GM12878 (cell line): Measurements from ENCODE around the gene CACNA1D. TPM values are rescaled to one million over a fixed set of nuclear protein-coding genes. Genes with fewer than 3 reads are reported as not detected.

Source experiments
- ATAC-seq: fragments of 200-7000 bp; cut with Tn5 transposase; 3 replicates; pipeline ENCODE4 v1.9.1; 2020; ENCODE audit warnings: mild to moderate bottlenecking, moderate library complexity
- BruUV-seq: library from RNA; stranded (reverse); fragments of 400-500 nt; replicated peaks from 2 replicates; lab custom pipeline; 2021; lab: Mats Ljungman, UMichigan
- CTCF ChIA-PET: fragments of 300-600 bp; sonication (Branson Sonifier 250); formaldehyde crosslinking; extraction: SDS; loops from one replicate; lab custom pipeline; 2021; ENCODE audit warnings: inconsistent platforms; lab: Yijun Ruan, JAX
- POLR2A ChIA-PET: fragments of 350-600 bp; formaldehyde crosslinking; extraction: SDS; loops from one replicate; lab custom pipeline; 2021; ENCODE audit warnings: inconsistent platforms; lab: Charles Lee
- RAD21 ChIA-PET: fragments of 300-600 bp; sonication (Branson Sonifier 250); formaldehyde crosslinking; loops from one replicate; lab custom pipeline; 2023; ENCODE audit warnings: antibody characterized with exemption; ENCODE audit not compliant: unreplicated experiment; lab: Charles Lee
- SMC1A ChIA-PET: fragments of 300-600 bp; sonication (Branson Sonifier 250); formaldehyde crosslinking; loops from one replicate; lab custom pipeline; 2023; ENCODE audit not compliant: unreplicated experiment, uncharacterized antibody; lab: Charles Lee
- DNase-seq: peaks from one replicate; pipeline ENCODE4 v3.0.0-alpha.2; 2011; ENCODE audit warnings: low read depth, low spot score
- FAIRE-seq: peaks from 3 replicates; lab custom pipeline; 2011; peaks lifted over from hg19 to GRCh38; lab: Jason Lieb, UNC
- H2AFZ ChIP-seq: 2 replicates; pipeline ENCODE4 v1.6.0; 2011; ENCODE audit warnings: low read depth, low read length, control low read depth; ENCODE audit not compliant: control insufficient read depth
- H3K27ac ChIP-seq: 2 replicates; pipeline ENCODE4 v1.5.1; 2011; ENCODE audit warnings: control low read depth; ENCODE audit not compliant: control insufficient read depth, insufficient read depth
- H3K27me3 ChIP-seq, 2 experiments: replicated peaks in 1 of 2; 2 replicates each; pipeline versions ENCODE4 v1.6.0 to v1.6.1; 2011; ENCODE audit warnings: low read length in 1 of 2; ENCODE audit not compliant: control insufficient read depth in 2 of 2, insufficient read depth in 2 of 2
- H3K36me3 ChIP-seq, 2 experiments: 2 replicates each; pipeline ENCODE4 v1.5.1; 2011; ENCODE audit warnings: low read length in 1 of 2; ENCODE audit not compliant: control insufficient read depth in 2 of 2, insufficient read depth in 2 of 2
- H3K4me1 ChIP-seq: 2 replicates; pipeline ENCODE4 v1.6.1; 2011; ENCODE audit warnings: mild to moderate bottlenecking, low read length, moderate library complexity, mixed read lengths; ENCODE audit not compliant: control insufficient read depth, insufficient read depth
- H3K4me2 ChIP-seq: 2 replicates; pipeline ENCODE4 v1.6.0; 2011; ENCODE audit warnings: control low read depth; ENCODE audit not compliant: control insufficient read depth, insufficient read depth
- H3K4me3 ChIP-seq: fragments of 200-600 bp; sonication (generic); 2 replicates; pipeline ENCODE4 v1.5.1; 2016
- H3K79me2 ChIP-seq: 2 replicates; pipeline ENCODE4 v1.6.0; 2011; ENCODE audit warnings: low read length; ENCODE audit not compliant: control insufficient read depth, insufficient read depth
- H3K9ac ChIP-seq: 2 replicates; pipeline ENCODE4 v1.8.0; 2011; ENCODE audit warnings: low read length, control low read depth, mixed read lengths; ENCODE audit not compliant: control insufficient read depth, insufficient read depth
- H3K9me3 ChIP-seq: replicated peaks from 3 replicates; pipeline ENCODE4 v1.5.1; 2011; ENCODE audit warnings: mild to moderate bottlenecking, low read length; ENCODE audit not compliant: control insufficient read depth, insufficient read depth
- H4K20me1 ChIP-seq: 2 replicates; pipeline ENCODE4 v1.6.0; 2011; ENCODE audit not compliant: control insufficient read depth, insufficient read depth
- ETV6 ChIP-seq, 2 experiments: fragments of 450-650 bp in 1 of 2; IDR thresholded peaks in 1 of 2; conservative IDR thresholded peaks in 1 of 2; 2 replicates each; pipeline ENCODE4 v1.6.1; 2014; ENCODE audit warnings: antibody characterized with exemption in 1 of 2, borderline replicate concordance in 1 of 2, low read depth in 1 of 2, mild to moderate bottlenecking in 1 of 2, moderate library complexity in 1 of 2
- SMC3 ChIP-seq: IDR thresholded peaks from 2 replicates; pipeline ENCODE4 v1.6.1; 2011; ENCODE audit warnings: low read length, improper control_type of control experiment, borderline replicate concordance
- WGBS: methylation state at CpG from one replicate; pipeline ENCODE4 v1.1.6; 2016; ENCODE audit warnings: low lambda C conversion rate; ENCODE audit not compliant: insufficient replicate concordance, insufficient coverage; ENCODE audit errors: missing lambda C conversion rate; 5-methylcytosine and 5-hydroxymethylcytosine counted together
- in situ Hi-C: fragments of 300-500 bp; cut with MboI; formaldehyde crosslinking; loops from 9 replicates; pipeline ENCODE4 v1.14.3; 2018; ENCODE audit warnings: mixed read lengths
- intact Hi-C: fragments of 100-400 bp; cut with micrococcal nuclease; formaldehyde crosslinking; loops from one replicate; pipeline ENCODE4 v1.14.2; 2022; ENCODE audit not compliant: unreplicated experiment
- polyA plus RNA-seq, 11 experiments: library from polyadenylated mRNA; depleted of rRNA in 4 of 11; unstranded in 6 of 11; stranded (reverse) in 5 of 11; fragments of >200 nt; fragmentation: Nextera tagmentation in 4 of 11; fragmentation: Illumina TruSeq in 1 of 11; extraction: Ambion mirVana in 4 of 11; extraction: Trizol in 1 of 11; gene quantifications; 1 replicate in 1 of 11; 2 replicates in 10 of 11; pipeline versions ENCODE4 v1.2.1 to v1.2.3, GENCODE V29; 2011 to 2016; ENCODE audit warnings: inconsistent platforms in 2 of 11, missing spikeins in 2 of 11, low read depth in 1 of 11
- total RNA-seq, 4 experiments: library from RNA; depleted of rRNA in 3 of 4; stranded (reverse); fragments of >200 nt in 3 of 4; fragmentation: Illumina TruSeq in 1 of 4; extraction: Trizol in 1 of 4; gene quantifications; 2 replicates each; pipeline versions ENCODE4 v1.2.1 to v1.2.3, GENCODE V29; 2013 to 2021
- TF ChIP-seq, protein P1 (sequence below), 3 experiments: IDR thresholded peaks in 2 of 3; conservative IDR thresholded peaks in 1 of 3; 2 replicates each; pipeline ENCODE4 v1.5.1; 2011; ENCODE audit warnings: low read depth in 3 of 3, low read length in 3 of 3, mild to moderate bottlenecking in 3 of 3, control low read depth in 2 of 3, moderate library complexity in 2 of 3, inconsistent platforms in 1 of 3, mixed read lengths in 1 of 3; ENCODE audit not compliant: control insufficient read depth in 2 of 3, insufficient read depth in 1 of 3; ENCODE audit errors: extremely low read depth in 1 of 3

Gene CACNA1D
- total and polyA plus RNA-seq, 10 of the 15 experiments (the other 5 are each of a cell fraction or from before 2014, with no cell fraction given), result 0.21 to 24.4 (median 1.6) TPM

DNA sequence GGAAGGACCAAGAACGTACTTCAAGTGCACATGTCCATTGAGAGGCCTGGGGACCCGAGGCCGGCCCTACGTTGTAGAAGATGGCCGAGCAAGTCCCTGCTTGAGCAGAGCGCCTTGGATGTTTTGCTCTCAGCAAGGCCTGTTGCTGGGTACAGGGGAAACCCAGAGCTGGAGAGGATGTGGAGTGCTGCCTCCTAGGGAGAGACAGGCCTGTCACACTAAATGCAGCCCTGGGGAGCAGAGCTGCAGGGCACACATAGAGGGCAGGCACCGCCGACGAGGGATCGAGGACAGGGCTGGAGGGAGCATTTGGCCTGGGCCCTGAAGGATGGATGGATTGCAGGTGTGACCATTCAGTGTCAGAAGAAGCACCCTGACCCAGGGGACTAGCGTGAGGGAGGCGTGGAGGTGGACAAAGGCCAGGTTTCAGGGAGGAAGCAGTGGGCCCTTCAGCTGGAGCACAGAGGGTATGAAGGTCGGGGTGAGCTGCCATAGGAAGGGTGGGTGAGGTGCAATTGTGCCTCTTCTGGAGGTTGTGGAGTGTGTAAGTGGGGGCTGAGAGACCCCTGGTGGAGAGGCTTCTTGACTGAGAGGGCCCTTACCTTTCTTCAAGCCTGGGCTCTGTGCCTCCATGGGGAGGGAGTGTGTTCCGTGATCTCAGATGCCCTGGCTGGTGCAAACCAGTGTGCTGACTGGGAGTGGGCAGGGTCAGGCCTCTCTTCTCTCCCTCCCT, 209.4 kb downstream of the CACNA1D start:
- WGBS, result 49% methylated on average over 14 of the region's 14 CpGs
- no TSS peak for BruUV-seq
- POLR2A ChIA-PET, result no interaction called here
- Histone ChIP-seq H3K27me3 (no peaks in the 10 kb centered on the region), H3K9me3 (no peaks in the 10 kb centered on the region), H2AFZ (no peak overlapping the region), H3K4me3 (no peak overlapping the region), H3K4me1 (no peaks in the 10 kb centered on the region), H3K27ac (no peak overlapping the region), H3K9ac (no peak overlapping the region), H3K79me2 (no peaks in the 10 kb centered on the region), H4K20me1 (no peaks in the 10 kb centered on the region), H3K36me3 (no peaks in the 10 kb centered on the region), H3K4me2 (no peak overlapping the region)
- TF ChIP-seq SMC3 (peak; percentile 5; the same call in 1 of the 2 replicates), ETV6 (conservative IDR thresholded peaks at IDR 0.05 in 1 of 2, IDR thresholded peaks at IDR 0.05 in 1 of 2; ENCODE audit: borderline replicate concordance in 1 of 2, low read depth in 1 of 2) (no peak)
- TF ChIP-seq, protein P1, sequence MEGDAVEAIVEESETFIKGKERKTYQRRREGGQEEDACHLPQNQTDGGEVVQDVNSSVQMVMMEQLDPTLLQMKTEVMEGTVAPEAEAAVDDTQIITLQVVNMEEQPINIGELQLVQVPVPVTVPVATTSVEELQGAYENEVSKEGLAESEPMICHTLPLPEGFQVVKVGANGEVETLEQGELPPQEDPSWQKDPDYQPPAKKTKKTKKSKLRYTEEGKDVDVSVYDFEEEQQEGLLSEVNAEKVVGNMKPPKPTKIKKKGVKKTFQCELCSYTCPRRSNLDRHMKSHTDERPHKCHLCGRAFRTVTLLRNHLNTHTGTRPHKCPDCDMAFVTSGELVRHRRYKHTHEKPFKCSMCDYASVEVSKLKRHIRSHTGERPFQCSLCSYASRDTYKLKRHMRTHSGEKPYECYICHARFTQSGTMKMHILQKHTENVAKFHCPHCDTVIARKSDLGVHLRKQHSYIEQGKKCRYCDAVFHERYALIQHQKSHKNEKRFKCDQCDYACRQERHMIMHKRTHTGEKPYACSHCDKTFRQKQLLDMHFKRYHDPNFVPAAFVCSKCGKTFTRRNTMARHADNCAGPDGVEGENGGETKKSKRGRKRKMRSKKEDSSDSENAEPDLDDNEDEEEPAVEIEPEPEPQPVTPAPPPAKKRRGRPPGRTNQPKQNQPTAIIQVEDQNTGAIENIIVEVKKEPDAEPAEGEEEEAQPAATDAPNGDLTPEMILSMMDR (IDR thresholded peaks at IDR 0.05 in 2 of 3, conservative IDR thresholded peaks at IDR 0.05 in 1 of 3; ENCODE audit: control insufficient read depth in 2 of 3, extremely low read depth in 1 of 3, insufficient read depth in 1 of 3, low read depth in 3 of 3, low read length in 3 of 3), result peak in 1 of 3 experiments; percentile 2; a peak in 1 of 6 replicates
- DNase-seq, result no peak
- no peak for FAIRE-seq
- CTCF ChIA-PET, result interaction anchor here (0.9 to 12.1 kb wide), 4 partner anchors 26 to 329 kb away, joined by 5 to 113 read pairs (median 8); no protein-coding TSS in a partner anchor
- in situ Hi-C loops (loop anchor here (5.0 kb wide), 1 partner anchor 326 kb away; no protein-coding TSS in a partner anchor), intact Hi-C loops (loop anchor here (10.0 kb wide), 1 partner anchor 99 kb away; no protein-coding TSS in a partner anchor)
- RAD21 ChIA-PET, result interaction anchor here (1.2 to 1.3 kb wide), 2 partner anchors 139 to 329 kb away, joined by 3 read pairs; no protein-coding TSS in a partner anchor
- ATAC-seq, result peak; percentile 29
- SMC1A ChIA-PET, result interaction anchor here (0.6 to 2.0 kb wide), 4 partner anchors 14 to 176 kb away, joined by 3 to 4 read pairs (median 3); no protein-coding TSS in a partner anchor
